Thoracic aorta (tissue), 2 donors: ENCODE measurements around the gene DCTN1. TPM values are rescaled to one million over a fixed set of nuclear protein-coding genes. Genes with fewer than 3 reads are reported as not detected.
"Not testable (repeated sequence)": the region's sequence is repeated elsewhere in the genome, so short reads cannot be mapped to it uniquely, and the experiment has no call there.

ENCODE experiments used
- ATAC-seq: fragments of 150-250 bp; one replicate; pipeline ENCODE4 v1.8.0; 2017; ENCODE audit warnings: low read depth; ENCODE audit not compliant: insufficient number of reproducible peaks, low FRiP score
- DNase-seq: peaks from one replicate; pipeline ENCODE4 v3.0.0-alpha.2; 2020; ENCODE audit warnings: low spot score
- H3K27ac ChIP-seq, 2 donors: fragments of 200-600 bp; sonication (generic); 1 replicate in 1 of 2; 2 replicates in 1 of 2; pipeline ENCODE4 v1.5.1; 2016; ENCODE audit warnings: mild to moderate bottlenecking in 2 of 2, moderate library complexity in 2 of 2
- H3K27me3 ChIP-seq: fragments of 200-600 bp; sonication (generic); replicated peaks from 2 replicates; pipeline ENCODE4 v1.6.0; 2016; ENCODE audit warnings: mild to moderate bottlenecking; ENCODE audit not compliant: insufficient read depth
- H3K36me3 ChIP-seq: fragments of 200-600 bp; sonication (generic); one replicate; pipeline ENCODE4 v1.5.1; 2016
- H3K4me1 ChIP-seq, 2 donors: fragments of 200-600 bp; sonication (generic); 1 replicate in 1 of 2; 2 replicates in 1 of 2; pipeline versions ENCODE4 v1.5.1 to v1.6.0; 2016; ENCODE audit warnings: low read depth in 2 of 2, mild to moderate bottlenecking in 1 of 2; ENCODE audit not compliant: control insufficient read depth in 1 of 2
- H3K4me3 ChIP-seq: fragments of 200-600 bp; sonication (generic); 2 replicates; pipeline ENCODE4 v1.5.1; 2016; ENCODE audit warnings: mild to moderate bottlenecking
- H3K9me3 ChIP-seq: fragments of 200-600 bp; sonication (generic); 2 replicates; pipeline ENCODE4 v1.5.1; 2016
- total RNA-seq, 2 donors: library from RNA; depleted of rRNA; stranded (reverse); fragments of >200 nt; gene quantifications; one replicate each; pipeline versions ENCODE4 v1.1.0 to v1.2.3, GENCODE V29; 2016
- TF ChIP-seq, protein P1 (sequence below): fragments of 200-600 bp; sonication (generic); IDR thresholded peaks from one replicate; pipeline ENCODE4 v1.5.1; 2019; ENCODE audit warnings: antibody characterized with exemption

DCTN1 gene
- total RNA-seq, 2 donors from 2014 or later = 123 to 332 TPM

DNA sequence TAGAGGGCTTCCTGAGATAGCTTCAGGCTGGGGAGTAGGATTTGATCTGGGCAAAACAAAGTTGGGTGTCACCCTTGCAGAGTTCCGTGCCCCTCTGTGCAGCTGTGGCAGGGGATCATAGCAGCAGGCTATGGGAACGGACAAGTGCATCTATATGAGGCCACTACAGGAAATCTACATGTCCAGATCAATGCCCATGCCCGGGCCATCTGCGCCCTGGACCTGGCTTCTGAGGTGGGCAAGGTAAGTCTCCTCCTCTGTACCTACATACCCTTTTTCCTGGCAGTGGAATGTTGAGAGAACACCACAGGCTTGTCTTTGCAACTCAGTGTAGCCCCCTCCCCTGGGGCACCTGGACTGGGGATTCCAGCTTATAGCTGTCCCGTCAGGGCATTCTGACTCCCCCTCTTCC, 44.9 kb upstream of the DCTN1 start:
- H3K9me3 ChIP-seq = no peaks in the 10 kb centered on the region
- H3K27ac ChIP-seq = no peak overlapping the region
- H3K36me3 ChIP-seq = peaks cover 17% of the 10 kb centered on the region
- DNase-seq (no peak), ATAC-seq (no peak)
- H3K27me3 ChIP-seq = no peaks in the 10 kb centered on the region
- TF ChIP-seq, protein P1, sequence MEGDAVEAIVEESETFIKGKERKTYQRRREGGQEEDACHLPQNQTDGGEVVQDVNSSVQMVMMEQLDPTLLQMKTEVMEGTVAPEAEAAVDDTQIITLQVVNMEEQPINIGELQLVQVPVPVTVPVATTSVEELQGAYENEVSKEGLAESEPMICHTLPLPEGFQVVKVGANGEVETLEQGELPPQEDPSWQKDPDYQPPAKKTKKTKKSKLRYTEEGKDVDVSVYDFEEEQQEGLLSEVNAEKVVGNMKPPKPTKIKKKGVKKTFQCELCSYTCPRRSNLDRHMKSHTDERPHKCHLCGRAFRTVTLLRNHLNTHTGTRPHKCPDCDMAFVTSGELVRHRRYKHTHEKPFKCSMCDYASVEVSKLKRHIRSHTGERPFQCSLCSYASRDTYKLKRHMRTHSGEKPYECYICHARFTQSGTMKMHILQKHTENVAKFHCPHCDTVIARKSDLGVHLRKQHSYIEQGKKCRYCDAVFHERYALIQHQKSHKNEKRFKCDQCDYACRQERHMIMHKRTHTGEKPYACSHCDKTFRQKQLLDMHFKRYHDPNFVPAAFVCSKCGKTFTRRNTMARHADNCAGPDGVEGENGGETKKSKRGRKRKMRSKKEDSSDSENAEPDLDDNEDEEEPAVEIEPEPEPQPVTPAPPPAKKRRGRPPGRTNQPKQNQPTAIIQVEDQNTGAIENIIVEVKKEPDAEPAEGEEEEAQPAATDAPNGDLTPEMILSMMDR = no peak
- H3K4me1 ChIP-seq = peaks cover 0 to 13% of the 10 kb centered on the region in 2 donors
- H3K4me3 ChIP-seq = no peak overlapping the region

DNA sequence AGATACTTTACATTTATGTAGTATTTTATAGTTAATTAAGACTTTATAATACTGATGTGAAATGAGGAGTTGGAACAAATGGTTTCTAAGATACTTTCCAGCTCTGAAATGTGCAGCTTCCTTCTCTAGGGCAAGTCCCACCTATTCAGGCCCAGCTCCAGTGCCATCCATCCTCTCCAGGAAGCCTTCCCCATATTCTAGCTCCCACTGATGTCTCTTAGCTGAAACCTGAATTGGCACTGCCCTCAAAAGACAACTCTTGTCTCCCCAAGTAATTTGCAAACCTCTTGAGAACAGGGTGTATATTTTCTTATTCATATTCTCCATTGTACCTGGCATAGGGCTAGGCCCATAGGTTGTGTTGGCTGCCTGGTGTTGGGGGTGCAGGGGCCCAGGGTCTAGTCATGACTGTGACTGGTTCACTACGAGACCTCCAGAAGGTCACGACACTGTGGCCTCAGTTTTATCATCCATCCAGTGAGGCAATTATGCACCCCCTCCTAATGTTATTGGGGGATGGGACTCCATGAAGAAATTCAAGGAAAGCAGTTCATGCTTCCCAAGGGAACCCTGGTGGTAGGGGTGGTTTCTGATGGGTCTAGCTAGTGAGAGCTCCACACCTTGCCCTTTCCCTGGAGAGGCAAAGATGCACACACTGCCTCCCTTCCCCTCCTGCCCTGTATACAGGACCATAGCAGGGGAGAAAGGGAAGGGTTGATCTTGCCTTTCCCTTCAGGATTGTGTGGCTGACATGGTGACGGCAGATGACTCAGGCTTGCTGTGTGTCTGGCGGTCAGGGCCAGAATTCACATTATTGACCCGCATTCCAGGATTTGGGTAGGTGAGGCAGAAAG, 44.3 kb upstream of the DCTN1 start:
- Histone ChIP-seq H3K36me3 (peaks cover 12% of the 10 kb centered on the region), H3K27ac (no peak overlapping the region), H3K27me3 (no peaks in the 10 kb centered on the region), H3K9me3 (no peaks in the 10 kb centered on the region), H3K4me1 (peaks cover 0 to 13% of the 10 kb centered on the region in 2 donors), H3K4me3 (no peak overlapping the region)
- no peak for ATAC-seq
- no peak for DNase-seq
- TF ChIP-seq, protein P1 = no peak

DNA sequence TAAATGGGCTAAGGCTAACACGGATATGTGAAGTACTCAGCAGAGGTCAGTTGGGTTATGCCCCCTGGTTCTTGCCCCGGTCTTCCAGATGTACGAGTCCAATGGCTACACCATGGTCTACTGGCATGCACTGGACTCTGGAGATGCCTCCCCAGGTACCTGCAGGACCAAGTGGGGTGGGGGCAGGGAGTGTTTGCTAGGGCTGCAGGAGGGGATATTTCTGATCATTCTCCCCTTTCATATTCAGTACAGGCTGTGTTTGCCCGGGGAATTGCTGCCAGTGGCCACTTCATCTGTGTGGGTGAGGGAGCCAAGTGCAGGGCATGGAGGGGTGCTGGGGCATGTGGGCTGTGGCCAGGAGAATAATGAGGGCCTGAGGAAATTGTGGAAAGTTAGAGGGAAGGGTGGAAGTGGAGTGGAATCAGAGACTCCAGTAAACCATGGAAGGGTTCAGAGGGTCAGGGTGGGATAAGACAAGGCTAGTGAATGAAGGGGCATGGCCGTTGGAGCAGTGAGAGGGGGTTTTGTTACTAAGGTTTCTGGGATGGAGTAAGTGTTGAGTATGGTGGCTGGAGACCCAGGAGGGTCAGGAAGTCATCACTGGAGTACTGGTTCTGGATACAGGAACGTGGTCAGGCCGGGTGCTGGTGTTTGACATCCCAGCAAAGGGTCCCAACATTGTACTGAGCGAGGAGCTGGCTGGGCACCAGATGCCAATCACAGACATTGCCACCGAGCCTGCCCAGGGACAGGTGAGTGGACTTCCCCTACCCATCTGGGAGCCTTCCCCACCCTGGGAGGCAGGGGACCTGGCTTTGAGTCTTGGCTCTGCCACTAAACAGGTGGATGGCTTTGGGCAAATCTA, 43.4 kb upstream of the DCTN1 start:
- Histone ChIP-seq H3K27me3 (no peaks in the 10 kb centered on the region), H3K4me1 (peaks cover 0 to 17% of the 10 kb centered on the region in 2 donors), H3K36me3 (peaks cover 6% of the 10 kb centered on the region), H3K4me3 (no peak overlapping the region), H3K9me3 (no peaks in the 10 kb centered on the region), H3K27ac (no peak overlapping the region)
- ATAC-seq (no peak), DNase-seq (no peak)
- TF ChIP-seq, protein P1 = no peak

DNA sequence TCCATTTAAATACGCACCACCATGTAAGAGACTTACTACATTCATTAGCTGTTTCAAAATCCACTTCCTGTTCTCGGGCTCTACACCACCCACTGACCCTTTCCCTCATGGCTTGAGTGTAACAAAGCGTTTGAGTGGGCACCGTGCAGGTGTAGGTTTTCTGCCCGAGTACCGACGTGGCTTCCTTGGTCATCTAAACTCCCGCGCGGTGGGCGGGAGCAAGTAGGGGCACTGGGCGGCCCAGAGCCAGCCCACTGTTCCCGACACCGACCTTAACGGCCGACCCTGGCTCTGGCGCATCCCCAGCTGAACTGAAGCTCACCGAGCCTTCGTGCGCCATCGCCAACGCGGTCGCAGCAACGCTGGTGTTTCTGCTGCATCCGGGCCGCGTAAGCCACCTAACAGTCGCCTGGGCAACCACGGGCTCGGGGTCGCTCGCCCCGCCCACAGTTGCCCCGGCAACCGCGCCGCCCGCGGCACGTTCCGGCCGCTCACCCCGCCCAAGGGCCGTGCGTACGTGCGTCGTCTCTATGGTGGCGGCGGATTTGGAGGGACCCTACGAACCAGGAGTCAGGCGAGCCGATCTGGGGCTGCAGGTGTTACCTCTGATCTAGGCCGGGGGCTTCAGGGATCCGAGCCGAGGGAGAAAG, 41.2 kb upstream of the DCTN1 start, which contains the start of the genes C2orf81 and WDR54:
Gene C2orf81 (minus strand): TSS at position 399 of the 650 bp plus-strand sequence. CDS start 59 bp downstream, at position 340.
Gene WDR54 (plus strand): TSS at position 510 of the 650 bp plus-strand sequence. CDS start 424 bp downstream, outside the sequence.
- peak within 1 kb of the TSS; percentile 74 for H3K4me3 ChIP-seq
- H3K27ac ChIP-seq = peak within 1 kb of the TSS; percentile 14 to 48
- H3K36me3 ChIP-seq = peaks cover 3% of the 10 kb centered on the region
- DNase-seq = no peak
- peaks cover 0 to 21% of the 10 kb centered on the region in 2 donors for H3K4me1 ChIP-seq
- no peaks in the 10 kb centered on the region for H3K9me3 ChIP-seq
- TF ChIP-seq, protein P1 = no peak
- no peaks in the 10 kb centered on the region for H3K27me3 ChIP-seq
- ATAC-seq = peak; percentile 62

DNA sequence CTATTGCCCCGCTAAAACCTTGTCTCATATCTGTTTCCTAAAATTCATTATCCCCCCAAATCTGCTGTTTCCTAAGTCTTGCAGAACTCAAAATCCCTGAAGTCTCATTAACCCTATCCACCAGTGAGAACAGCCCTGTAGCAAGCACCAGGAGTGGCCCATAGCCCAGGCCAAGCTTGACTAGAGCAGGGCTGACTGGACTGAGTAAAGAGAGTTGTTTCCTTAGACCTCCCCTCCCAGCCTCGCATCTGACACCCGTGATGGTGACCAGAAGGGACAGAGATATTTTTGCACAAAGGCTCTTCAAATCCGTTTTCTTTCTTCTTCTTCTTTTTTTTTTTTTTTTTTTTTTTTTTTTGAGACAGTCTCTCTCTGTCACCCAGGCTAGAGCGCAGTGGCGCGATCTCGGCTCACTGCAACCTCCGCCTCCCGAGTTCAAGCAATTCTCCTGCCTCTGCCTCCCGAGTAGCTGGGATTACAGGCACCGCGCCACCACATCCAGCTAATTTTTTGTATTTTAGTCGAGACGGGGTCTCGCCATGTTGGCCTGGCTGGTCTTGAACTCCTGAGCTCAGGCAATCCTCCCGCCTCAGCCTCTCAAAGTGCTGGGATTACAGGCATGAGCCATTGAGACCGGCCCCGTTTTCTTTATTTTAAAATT, 40.5 kb upstream of the DCTN1 start:
- H3K4me1 ChIP-seq = peaks cover 0 to 26% of the 10 kb centered on the region in 2 donors
- not testable (repeated sequence) for DNase-seq, H3K27ac ChIP-seq, H3K27me3 ChIP-seq, ATAC-seq, H3K36me3 ChIP-seq, H3K9me3 ChIP-seq
- peak overlapping the region; percentile 74 for H3K4me3 ChIP-seq
